ENCODE data around the gene PTPN14. TPM values are rescaled to one million over a fixed set of nuclear protein-coding genes. Genes with fewer than 3 reads are reported as not detected.
A peak's percentile ranks its signal among the peaks of the same experiment; 100 is the strongest.

PTPN14 gene
- total and polyA plus RNA-seq, 2 of the 8 experiments (the other 6 are each of a cell fraction or from before 2014, with no cell fraction given), result 14.4 to 93.6 TPM

GRCh38 chr1:214317734-214318133 is 233.7 kb downstream of the PTPN14 start:
- Histone ChIP-seq H3K18ac (ENCODE audit: extremely low read depth, low read length) (no peak overlapping the region), H3K14ac (ENCODE audit: insufficient read length) (no peak overlapping the region), H2AK5ac (ENCODE audit: low read depth, low read length) (no peak overlapping the region; the same call in 1 of the 2 replicates), H4K8ac (ENCODE audit: extremely low read depth, insufficient read depth, low read length) (no peak overlapping the region), H3K27me3 (replicated peaks in 1 of 4; ENCODE audit: control insufficient read depth in 3 of 4, extremely low read depth in 1 of 4, insufficient read depth in 3 of 4, low read length in 3 of 4) (peaks cover 20 to 46% (median 41%) of the 10 kb centered on the region in 4 experiments; a peak in 6 of 7 replicates), H3K36me3 (ENCODE audit: control insufficient read depth in 2 of 4, insufficient read depth in 4 of 4, low read length in 3 of 4) (no peaks in the 10 kb centered on the region; a peak in 1 of 8 replicates), H3K56ac (replicated peaks; ENCODE audit: insufficient read length, low read depth, low read length) (no peak overlapping the region), H3K4me1 (replicated peaks in 1 of 4; ENCODE audit: control insufficient read depth in 3 of 4, insufficient read depth in 4 of 4, low read length in 3 of 4) (peaks cover 3 to 17% (median 10%) of the 10 kb centered on the region in 4 experiments; a peak in 6 of 7 replicates), H3K4me2 (ENCODE audit: insufficient read depth in 1 of 2, low read depth in 2 of 2, low read length in 2 of 2) (peak overlapping the region; percentile 33 to 55; a peak in 3 of 4 replicates), H3K79me1 (ENCODE audit: low read depth, low read length) (no peaks in the 10 kb centered on the region), H3K23me2 (ENCODE audit: low read depth, low read length) (no peaks in the 10 kb centered on the region), H3K79me2 (ENCODE audit: control insufficient read depth in 1 of 2, insufficient read depth in 2 of 2, low read length in 2 of 2) (no peaks in the 10 kb centered on the region), H2AFZ (ENCODE audit: low read length) (no peak overlapping the region), H2BK15ac (ENCODE audit: low read length) (no peak overlapping the region), H4K91ac (replicated peaks; ENCODE audit: insufficient read length, low read length) (no peak overlapping the region), H4K20me1 (replicated peaks in 1 of 2; ENCODE audit: control insufficient read depth in 1 of 2, insufficient read depth in 2 of 2, low read length in 2 of 2) (peaks cover 0 to 2% of the 10 kb centered on the region in 2 experiments), H2BK20ac (ENCODE audit: low read length) (no peak overlapping the region), H3K9ac (replicated peaks in 1 of 4; ENCODE audit: extremely low read depth in 1 of 4, low read depth in 3 of 4, low read length in 3 of 4) (no peak overlapping the region), H3K27ac (ENCODE audit: low read depth, low read length) (no peak overlapping the region), H2BK120ac (replicated peaks; ENCODE audit: low read depth, low read length) (no peak overlapping the region), H2BK12ac (ENCODE audit: low read depth, low read length) (no peak overlapping the region; the same call in 1 of the 2 replicates), H3K4me3 (ENCODE audit: extremely low read depth in 1 of 4, insufficient read depth in 2 of 4, low read depth in 3 of 4, low read length in 4 of 4) (peak overlapping the region in 1 of 4 experiments; percentile 45; a peak in 2 of 8 replicates), H3K4ac (replicated peaks; ENCODE audit: insufficient read length, low read depth, low read length) (no peak overlapping the region), H3K23ac (ENCODE audit: insufficient read length) (no peak overlapping the region), H4K5ac (ENCODE audit: insufficient read length, low read depth, low read length) (no peak overlapping the region), H3K9me3 (ENCODE audit: insufficient read depth in 2 of 2, low read depth in 1 of 2, low read length in 1 of 2) (no peaks in the 10 kb centered on the region), H2BK5ac (ENCODE audit: low read depth, low read length) (no peak overlapping the region)
- DNase-seq (ENCODE audit: low read depth in 1 of 2, low spot score in 2 of 2), result no peak
- ChIA-PET CTCF (ENCODE audit: partially characterized antibody) (interaction anchor here (0.7 to 12.6 kb wide), 21 partner anchors 11 to 322 kb away, joined by 3 to 262 read pairs (median 5); no protein-coding TSS in a partner anchor), POLR2A (ENCODE audit: partially characterized antibody) (interaction anchor here (0.6 to 2.9 kb wide), 13 partner anchors 9 to 437 kb away, joined by 3 to 15 read pairs (median 5); partner anchors contain the start of gene SMYD2)
- no peak for FAIRE-seq
- WGBS, 2 experiments (ENCODE audit: extremely low coverage in 1 of 2, insufficient coverage in 1 of 2, insufficient read length in 1 of 2, insufficient replicate concordance in 2 of 2, low coverage in 1 of 2, low lambda C conversion rate in 2 of 2, missing lambda C conversion rate in 1 of 2), result 20% methylated on average over 5 of the region's 5 CpGs; no CpG with 5 or more reads in 1 of the 2 experiments
- TF ChIP-seq NRF1 (IDR thresholded peaks at IDR 0.05; ENCODE audit: low read depth, low read length) (no peak), NANOG (IDR thresholded peaks at IDR 0.05; ENCODE audit: insufficient read depth, low read depth, low read length, poor library complexity, severe bottlenecking) (no peak), CTCF (IDR thresholded peaks at IDR 0.05; ENCODE audit: control extremely low read depth in 1 of 3, insufficient read depth in 1 of 3, low read depth in 1 of 3, low read length in 3 of 3) (peak in 1 of 3 experiments; percentile 23; a peak in 1 of 4 replicates)
